Stimulated activated CD4-positive, alpha-beta T cell treated with anti-CD3 and anti-CD28 coated beads, Interleukin-15, amount 100 ng/mL, for 24 hours (primary cell): ENCODE data around the gene INPP5D.
"Not testable (repeated sequence)": the region's sequence is repeated elsewhere in the genome, so short reads cannot be mapped to it uniquely, and the experiment has no call there.

ENCODE experiments used
- DNase-seq: peaks from one replicate; pipeline ENCODE4 v3.0.0-alpha.2; 2020

Gene INPP5D

GRCh38 chr2:233121856-233122255, 61.7 kb downstream of the INPP5D start:
- DNase-seq: no peak

- no peak for DNase-seq
These were observed 62.4 kb downstream of the INPP5D start for GRCh38 chr2:233122541-233122940.

- not testable (repeated sequence) for DNase-seq
These were observed 63.4 kb downstream of the INPP5D start for GRCh38 chr2:233123576-233123975.

GRCh38 chr2:233124421-233125080, 64.4 kb downstream of the INPP5D start:
- no peak for DNase-seq

- no peak for DNase-seq
These were observed 65.4 kb downstream of the INPP5D start for GRCh38 chr2:233125455-233126065.

- no peak for DNase-seq
These were observed 69.3 kb downstream of the INPP5D start for GRCh38 chr2:233129351-233129978.

- DNase-seq: no peak
These were observed 69.9 kb downstream of the INPP5D start for GRCh38 chr2:233130024-233130423.

GRCh38 chr2:233130481-233131020, 70.4 kb downstream of the INPP5D start:
- DNase-seq: no peak

GRCh38 chr2:233131936-233132720, 72.0 kb downstream of the INPP5D start:
- DNase-seq: no peak

- DNase-seq: no peak
These were observed 73.1 kb downstream of the INPP5D start for GRCh38 chr2:233133239-233133638.

- DNase-seq: no peak
These were observed 75.3 kb downstream of the INPP5D start for GRCh38 chr2:233135421-233135820.

- no peak for DNase-seq
These were observed 76.9 kb downstream of the INPP5D start for GRCh38 chr2:233137040-233137439.

- DNase-seq: no peak
These were observed 80.0 kb downstream of the INPP5D start for GRCh38 chr2:233140077-233140585.

GRCh38 chr2:233140978-233141377, 80.8 kb downstream of the INPP5D start:
- no peak for DNase-seq

GRCh38 chr2:233141901-233142300, 81.8 kb downstream of the INPP5D start:
- DNase-seq: no peak

- DNase-seq: no peak
These were observed 82.3 kb downstream of the INPP5D start for GRCh38 chr2:233142355-233142897.

GRCh38 chr2:233143700-233144331, 83.7 kb downstream of the INPP5D start:
- DNase-seq: no peak

GRCh38 chr2:233145726-233146125, 85.6 kb downstream of the INPP5D start:
- DNase-seq: no peak

GRCh38 chr2:233146194-233146593, 86.1 kb downstream of the INPP5D start:
- no peak for DNase-seq

- no peak for DNase-seq
These were observed 87.1 kb downstream of the INPP5D start for GRCh38 chr2:233147136-233147828.

- DNase-seq: no peak
These were observed 87.7 kb downstream of the INPP5D start for GRCh38 chr2:233147829-233148167.

- DNase-seq: no peak
These were observed 88.2 kb downstream of the INPP5D start for GRCh38 chr2:233148354-233148753.
